ENCODE results near the gene ASB7.
"Not testable (repeated sequence)": the region's sequence is repeated elsewhere in the genome, so short reads cannot be mapped to it uniquely, and the experiment has no call there.

The ASB7 gene

DNA sequence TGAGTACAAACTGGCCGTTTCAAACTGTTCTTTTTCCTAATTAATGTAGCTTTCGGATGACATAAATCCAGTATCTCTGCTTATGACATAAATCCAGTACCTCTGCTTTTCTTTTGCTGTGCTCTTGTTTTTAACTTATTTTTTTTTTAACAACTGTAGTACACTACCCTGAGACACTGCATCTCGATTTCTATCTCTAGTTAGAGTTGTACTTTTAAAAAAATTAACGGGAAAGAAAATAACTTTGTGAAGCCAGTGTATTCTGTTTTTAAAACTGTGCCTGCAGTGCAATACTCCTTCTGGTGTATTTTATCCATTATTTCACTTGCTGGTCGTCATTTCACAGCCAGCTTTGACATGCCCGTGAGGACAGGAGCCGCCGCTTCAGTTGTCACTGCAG is 46.6 kb downstream of the ASB7 start:
- no peak for DNase-seq

DNA sequence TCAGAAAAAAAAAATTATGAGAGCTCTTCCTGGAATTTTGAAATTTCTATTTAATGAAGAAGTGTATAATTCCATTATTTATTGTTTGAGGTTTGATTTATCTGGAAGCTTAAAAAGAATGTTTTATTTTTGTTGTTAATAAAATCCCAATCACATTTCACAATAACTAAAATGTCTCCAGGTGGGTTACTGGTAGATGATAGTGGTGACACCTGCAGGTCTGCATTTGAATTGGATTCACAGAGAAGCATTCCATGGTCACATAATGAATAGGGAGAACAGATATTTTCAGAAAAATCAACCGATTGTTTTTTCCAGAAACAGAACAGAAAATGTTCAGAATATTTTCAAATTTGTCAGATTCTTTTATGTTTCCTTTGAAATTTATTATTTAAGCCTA is 48.3 kb downstream of the ASB7 start:
- DNase-seq, result no peak

DNA sequence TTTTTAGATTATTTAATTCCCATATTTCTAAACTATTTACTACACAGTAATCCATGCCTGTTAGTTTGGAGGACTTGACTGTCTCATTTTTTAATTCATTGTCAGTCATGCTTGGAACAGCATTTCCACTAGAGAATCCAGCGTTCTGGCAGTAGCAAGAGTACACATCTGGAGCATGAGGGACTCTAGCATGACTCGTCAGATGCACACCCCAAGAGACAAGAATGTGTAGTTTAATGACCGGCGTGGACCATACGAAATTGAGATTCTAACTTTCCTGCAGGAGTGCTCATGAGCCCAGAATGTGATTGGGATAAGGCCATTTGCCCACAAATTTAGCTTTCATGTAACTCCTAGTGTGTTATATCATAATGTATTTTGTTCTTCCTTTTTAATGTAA is 48.9 kb downstream of the ASB7 start:
- DNase-seq, result no peak

DNA sequence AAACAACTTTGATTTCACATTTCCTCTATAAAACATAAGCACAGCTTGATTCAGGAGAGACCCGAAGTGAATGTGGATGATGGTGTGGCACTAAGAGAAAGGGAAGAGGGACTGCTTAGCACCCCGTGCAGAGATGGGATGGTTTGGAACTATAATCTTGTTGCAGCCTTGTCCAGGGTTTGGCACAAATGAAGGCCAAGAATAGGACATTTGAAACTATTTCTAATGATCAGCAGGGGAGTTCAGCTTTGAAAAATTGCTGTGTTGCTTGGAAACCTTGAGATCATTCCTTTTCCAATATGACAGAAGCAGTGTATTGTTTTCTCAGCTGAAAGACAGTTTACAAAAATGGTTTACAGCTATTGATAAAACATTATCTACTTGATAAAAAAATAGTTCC is 49.7 kb downstream of the ASB7 start:
- DNase-seq, result no peak

DNA sequence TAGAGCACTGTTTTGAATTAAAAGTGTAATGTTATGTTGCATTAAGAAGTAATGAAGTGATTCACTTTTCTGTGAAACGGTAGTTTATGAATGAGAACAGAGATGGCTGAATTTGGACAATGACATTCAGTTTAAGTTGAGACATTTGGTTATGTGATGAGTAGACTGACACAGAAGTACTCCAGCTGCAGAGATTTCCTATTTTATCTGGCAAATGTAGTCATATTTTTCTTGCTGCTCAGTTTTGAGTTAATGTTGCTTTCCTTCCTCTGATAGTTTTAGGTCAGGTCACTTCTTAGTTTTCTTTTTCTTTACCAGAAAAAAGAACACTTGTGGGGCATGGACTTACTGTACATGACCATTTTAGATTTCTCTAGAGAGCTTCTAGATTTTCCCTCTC is 51.2 kb downstream of the ASB7 start:
- DNase-seq, result no peak

DNA sequence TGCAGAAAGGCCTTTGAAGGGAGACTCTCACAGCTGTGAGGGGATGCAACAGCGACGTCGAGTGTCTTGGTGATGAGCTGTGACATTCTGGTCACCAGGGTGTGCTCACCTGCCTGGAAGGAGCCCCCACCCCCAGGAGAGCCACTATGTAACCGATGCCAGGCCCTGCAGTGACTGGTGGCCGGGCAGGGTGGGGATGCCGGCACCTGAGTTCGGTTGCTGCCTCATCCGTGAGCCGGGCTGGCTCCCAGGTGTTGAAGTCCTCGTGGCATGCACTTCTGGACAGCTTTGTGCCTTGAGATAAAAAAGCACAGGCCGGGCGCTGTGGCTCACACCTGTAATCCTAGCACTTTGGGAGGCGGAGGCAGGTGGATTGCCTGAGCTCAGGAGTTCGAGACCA is 56.5 kb downstream of the ASB7 start:
- DNase-seq, result no peak

DNA sequence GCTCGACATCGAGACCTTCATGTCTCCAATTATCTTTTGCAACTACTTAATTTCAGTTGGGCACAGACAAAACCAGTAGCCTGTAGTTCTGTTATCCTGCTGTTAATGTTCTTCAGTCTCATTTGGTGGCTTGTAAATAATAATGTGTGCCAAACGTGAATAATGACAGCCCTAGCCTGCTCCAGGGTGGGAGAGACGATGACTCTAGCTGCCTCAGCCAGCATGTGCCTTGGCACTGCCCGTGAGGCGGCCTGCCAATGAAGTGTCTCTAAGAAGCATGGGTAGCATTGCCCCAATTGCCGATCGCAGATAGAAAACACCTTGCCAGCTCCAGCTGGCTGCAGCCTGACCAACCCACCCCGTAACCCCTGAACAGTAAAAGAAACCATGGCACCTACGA is 58.8 kb downstream of the ASB7 start:
- no peak for DNase-seq

DNA sequence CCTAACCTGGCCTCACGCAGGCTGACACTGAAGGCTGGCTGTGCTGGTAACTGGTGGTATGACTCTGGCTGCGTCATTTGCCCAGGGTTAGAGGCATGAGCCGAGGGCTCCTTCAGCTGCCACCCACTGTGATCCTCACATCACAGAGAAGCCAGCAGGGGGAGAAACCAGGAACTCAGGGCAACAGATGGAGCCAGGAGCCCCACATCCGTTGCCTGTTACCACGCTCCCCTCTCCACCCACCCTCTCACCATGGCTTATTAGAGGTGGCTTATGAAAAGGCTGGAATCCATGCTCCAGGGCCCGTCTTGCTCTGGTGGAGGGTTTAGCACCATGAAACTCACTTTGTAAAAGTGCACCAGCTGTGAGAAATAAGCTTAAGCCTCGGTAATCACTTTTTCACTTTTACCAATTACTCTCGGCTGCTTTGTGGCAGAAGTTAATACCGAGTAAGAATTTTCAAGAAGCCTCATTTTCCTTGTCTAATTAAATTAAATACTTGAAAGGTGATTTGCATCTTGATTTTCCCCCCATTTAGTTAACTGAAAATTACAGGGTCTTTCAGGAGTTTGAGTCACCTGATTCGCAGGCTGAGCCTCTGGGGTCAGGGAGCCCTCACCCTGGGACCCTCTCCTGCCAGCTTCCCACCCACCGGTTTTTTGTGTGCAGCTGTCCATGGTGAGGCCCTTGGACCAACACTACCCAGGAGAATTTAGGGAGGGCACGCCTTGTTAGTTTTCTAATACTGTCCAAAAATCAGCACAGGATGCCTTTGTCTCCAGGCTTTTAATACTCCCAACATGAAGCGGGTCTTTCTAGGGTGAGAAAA is 60.9 kb downstream of the ASB7 start:
- no peak for DNase-seq

DNA sequence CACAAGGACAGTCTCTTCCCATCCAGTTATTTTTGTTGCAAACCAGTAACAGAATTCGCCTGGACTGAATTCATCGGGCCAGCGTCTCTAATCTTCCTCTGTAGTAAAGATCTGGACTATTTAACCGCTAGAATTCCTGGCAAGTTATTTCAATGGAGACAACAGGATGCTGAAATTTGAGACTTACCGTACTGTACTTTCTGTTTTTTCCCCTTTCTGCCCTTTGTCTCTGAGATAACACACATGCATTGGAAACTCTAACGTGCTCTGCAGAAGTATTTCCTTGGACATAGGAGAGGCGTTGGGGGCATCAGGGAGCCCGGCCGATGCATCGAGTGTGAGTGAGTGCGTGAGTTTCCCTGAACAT is 61.5 kb downstream of the ASB7 start:
- no peak for DNase-seq

DNA sequence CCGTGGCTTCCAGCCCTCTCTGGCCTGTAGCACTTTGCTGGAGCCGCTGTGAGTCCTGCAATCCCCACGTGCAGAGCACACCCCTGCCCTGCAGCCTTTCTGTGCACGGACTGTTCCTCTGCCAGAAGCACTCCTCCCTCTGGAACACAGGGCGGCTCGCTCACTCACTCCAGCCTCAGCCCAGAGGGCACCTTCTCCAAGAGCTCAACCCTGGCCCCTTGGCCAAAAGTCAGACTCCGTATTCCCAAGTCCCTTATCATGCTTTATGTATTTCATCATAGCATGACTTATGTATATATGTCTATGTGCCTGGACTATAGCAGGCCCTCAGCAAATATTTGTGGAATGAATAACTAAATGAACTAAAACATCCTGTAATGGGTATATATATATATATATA is 63.2 kb downstream of the ASB7 start:
- DNase-seq, result no peak

DNA sequence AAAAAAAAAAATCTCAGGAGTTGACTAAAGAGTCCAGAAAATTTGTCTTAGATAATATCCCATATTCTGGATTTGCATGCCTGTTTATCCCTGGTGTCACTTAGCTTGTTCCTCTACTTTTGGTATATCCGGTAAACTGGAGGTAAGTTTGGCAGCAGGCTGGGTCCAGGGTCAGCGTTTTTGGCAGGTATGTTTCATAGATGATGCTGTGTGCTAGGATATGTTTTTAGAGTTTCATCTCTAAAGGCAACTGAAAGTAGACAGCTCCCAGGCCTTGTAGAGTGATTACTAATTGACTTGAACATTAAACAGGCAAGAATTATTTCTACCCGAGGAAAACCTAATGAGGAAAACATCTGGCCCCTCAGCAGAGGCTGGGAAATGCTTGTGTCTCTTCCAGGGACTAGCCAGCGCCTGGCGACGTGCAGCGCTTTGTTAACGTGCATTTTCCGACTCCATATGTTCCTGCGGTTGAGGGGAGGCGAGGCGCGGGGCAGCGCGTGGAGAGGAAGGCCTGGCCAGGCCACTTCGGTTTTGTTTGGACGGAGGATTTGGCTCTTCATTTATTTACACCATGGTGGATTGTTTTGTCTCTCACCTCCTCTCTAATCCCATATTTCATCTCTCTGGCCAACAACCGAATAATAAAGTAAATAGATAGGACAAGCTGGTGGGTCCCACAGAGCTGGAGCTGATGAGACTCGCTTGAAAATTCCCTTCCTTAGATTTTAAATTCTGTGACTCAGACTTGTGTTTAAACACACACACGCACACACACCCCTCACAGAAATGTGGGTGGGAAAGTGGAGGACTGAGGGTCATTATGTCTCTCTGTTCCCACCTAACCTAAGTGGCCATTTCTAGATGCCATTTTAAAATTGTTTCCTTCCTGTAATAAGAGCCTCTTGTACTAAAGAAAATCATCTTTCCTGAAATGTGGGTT is 65.3 kb downstream of the ASB7 start:
- DNase-seq, result no peak

DNA sequence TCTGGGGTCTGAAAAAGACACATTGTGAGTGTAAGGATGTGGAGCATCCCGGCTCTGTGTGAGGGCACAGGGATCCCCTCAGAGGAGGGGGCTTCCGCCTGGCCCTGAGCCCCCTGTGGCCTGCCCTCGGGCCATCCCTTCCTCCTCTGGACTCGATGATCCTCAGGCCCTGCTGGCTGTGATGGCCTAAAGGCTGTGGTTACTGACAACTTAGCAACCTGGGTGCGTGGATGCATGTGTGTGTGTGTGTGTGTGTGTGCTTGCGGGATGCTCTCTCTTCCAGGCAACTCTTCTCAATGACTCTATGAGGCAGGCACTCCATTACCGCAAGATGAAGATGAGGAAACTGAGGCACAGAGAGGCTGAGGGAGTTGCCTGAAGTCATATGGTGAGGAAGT is 66.0 kb downstream of the ASB7 start:
- no peak for DNase-seq

DNA sequence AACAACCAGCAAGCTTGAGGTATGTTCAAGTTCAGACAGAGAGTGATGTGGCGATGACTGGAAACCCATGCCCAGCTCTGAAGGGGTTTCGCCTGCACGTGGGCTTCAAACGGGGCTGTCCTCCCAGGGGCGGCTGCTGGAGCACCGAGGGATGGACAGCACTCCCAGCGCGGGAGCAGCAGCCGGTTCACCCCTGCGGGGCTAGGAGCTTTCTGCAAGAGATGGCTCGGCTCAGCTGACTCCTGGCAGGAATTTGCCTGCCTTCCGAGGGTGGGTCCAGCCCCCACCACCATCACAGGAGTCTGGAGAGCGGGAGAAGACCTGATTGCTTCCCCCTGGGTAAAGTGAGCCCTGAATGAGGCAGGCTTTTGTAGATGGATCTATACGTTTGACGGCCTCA is 66.9 kb downstream of the ASB7 start:
- no peak for DNase-seq

DNA sequence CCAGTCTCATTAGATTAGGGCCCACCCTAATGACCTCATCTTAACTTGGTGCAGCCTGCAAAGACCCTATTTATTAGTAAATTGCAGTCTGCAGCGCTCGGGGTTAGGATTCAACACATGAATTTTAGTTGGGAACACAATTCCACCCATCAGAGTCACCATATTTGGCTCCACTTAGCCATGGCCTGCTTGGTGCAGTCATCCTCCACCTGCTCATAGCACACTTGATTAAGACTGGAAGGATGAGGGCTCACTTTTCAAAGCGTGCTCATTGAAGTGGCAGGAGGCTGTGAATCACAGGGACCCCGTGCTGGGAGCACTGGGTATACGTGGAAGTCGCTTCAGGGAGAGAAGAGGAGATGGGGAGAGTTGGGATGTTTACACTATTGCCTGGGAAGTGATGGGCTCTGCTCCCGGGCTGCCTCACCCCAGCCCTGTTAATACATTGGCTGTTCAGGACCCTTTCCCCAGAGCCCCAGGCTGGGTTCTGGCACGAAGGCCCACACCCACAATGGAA is 68.2 kb downstream of the ASB7 start:
- DNase-seq, result no peak

DNA sequence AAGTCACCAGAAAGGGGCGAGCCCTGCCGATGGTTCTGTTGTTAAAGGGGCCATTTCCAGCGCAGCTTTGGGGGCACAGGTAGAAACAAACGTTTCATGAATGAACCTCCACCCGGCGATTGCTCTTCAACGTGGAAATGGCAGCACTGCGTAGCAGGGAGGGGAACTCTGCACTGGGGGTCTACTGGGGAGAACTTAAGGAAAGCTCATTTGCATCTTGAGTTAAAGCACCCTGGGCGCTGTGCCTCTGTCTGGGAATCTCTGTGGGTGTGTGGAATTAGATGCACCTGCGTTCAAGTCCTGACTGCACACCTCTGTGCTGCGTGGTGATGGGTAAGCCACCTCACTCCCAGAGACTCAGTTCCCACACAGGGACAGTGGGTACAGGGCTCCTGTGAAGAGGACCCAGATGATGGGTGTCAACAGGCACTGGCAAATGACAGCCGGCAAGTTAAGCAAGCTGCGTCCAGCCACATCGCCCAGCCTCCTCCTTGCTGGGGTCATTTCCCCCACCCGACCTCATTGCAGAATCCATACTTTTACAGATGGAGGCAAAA is 68.8 kb downstream of the ASB7 start:
- no peak for DNase-seq

DNA sequence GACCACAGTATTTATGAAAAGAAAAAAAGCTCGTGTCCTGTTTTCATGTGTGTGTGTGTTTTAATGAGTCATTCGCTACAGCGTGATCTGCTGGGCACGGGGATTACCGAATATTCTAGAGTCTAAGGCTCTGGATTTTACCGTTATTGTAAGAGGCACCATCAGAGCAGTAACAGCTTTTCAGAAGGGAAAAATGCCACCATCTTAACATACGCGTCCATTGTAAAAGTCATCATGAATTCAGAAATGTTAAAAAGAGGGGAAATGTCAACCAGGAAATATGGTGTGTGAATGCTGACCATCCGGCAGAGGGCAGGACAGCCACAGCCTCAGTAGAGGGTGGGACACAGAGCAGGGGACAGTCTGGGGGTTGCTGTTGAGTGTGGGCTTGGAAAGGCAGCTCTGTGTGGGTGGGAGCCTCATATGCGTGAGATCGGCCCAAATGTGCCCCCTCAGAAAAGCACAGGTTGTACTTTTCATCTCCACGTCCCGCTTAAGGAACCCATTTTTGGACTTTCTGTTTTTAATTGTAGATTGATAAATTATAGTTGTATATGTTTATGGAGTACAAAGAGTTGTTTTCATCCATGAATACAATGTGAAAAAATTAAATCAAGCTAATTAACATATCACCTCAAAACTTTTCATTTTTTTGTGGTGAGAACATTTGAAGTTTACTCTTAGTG is 69.6 kb downstream of the ASB7 start:
- DNase-seq, result no peak

DNA sequence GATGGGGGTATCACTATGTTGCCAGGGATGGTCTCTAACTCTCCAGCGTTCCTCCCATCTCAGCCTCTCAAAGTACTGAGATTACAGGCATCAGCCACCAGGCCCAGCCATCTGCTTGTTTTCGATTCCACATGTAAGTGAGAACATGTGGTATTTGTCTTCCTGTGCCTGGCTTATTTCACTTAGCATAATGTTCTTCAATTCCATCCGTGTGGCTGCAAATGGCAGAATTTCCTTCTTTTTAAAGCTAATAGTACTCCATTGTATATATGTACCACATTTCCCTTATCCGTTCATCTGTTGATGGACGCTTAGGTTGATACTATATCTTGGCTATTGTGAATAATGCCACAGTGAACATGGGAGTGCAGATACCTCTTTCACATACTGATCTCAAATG is 70.6 kb downstream of the ASB7 start:
- DNase-seq, result no peak

DNA sequence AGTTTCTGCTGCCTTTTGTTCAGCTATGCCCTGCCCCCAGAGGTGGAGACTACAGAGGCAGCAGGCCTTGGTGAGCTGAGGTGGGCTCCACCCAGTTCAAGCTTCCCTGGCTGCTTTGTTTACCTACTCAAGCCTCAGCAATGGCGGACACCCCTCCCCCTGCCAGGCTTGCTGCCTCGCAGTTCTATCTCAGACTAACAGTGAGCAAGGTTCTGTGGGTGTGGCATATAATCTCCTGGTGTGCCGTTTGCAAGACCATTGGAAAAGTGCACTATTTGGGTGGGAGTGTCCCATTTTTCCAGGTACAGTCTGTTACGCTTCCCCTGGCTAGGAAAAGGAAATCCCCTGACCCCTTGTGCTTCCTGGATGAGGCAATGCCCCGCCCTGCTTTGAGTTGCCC is 76.8 kb downstream of the ASB7 start:
- DNase-seq, result not testable (repeated sequence)

DNA sequence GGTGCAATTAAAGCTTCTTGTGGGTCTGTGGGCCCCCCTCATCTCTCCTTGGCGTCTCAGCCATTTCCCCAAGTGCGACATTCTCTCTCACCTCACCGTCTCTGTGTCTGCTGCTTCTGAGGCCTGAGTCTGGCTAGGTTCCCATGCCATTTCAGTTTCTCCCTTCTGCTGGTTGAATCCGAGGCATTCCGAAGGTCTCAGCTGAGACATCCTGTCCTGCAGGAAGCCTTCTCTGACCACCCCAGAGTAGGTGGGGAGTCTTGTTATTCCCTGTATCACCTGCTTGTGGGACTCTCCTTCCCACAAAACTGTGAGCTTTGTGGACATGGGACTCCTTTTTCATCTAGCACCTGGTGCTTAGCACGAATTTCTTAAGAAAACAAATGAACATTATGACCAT is 78.3 kb downstream of the ASB7 start:
- DNase-seq, result no peak

DNA sequence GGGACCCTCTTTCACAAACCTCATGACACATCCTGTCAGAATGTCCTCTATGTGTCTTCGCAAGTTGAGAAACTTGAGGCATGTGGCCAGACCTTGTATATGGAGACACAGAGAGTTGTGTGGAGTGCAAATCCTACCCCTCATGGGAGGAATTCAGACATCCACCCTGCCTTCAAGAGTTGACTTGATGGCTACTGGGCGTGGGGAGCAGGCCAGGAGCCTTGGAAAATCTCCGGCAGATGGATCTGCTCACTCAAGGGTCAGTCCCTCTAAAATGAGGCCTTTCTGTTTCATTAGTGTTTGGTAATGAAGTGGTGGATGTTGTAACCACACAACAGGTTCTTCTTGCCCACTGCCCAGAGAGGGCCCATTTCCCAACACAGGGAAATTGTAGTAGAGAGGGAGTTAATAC is 79.0 kb downstream of the ASB7 start:
- no peak for DNase-seq

DNA sequence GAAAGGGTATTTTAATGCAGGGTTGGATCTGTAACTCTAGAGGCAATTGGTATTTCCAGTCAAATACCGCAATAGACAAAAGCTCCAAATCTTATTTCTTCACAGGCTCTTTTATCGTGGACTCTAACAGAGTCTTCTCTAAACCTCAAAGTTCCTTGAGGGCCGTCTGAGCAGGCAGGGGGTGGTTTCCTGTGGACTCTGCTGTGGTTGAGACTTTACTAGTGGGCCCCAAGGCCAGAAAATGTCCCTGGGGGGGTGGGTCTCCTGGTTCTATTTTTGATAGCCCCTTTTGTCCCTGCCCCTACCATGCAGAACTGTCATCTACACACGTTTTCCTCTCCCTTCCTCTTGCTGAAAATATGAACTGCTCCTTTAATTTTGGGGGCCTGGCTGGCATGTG is 80.1 kb downstream of the ASB7 start:
- DNase-seq, result no peak

DNA sequence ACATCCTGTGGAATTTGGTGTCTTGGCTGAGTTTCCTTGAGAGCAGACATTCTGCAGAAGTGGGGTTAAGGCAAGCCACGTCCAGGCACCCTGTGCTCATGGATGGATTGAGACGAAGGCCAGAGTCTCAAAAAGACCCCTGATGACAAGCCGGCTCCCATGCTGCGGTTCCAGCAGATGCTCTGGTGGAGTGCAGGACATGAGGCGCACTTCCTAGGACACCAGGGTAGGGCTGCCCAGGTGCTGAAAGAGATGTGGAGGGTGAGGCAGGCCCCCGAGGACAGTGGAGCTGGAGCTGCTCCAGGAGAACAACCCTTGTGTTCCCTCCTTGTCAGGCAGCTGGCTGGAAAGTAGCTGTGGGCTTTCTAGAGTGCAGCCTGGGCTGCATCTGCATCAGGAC is 81.0 kb downstream of the ASB7 start:
- DNase-seq, result no peak

DNA sequence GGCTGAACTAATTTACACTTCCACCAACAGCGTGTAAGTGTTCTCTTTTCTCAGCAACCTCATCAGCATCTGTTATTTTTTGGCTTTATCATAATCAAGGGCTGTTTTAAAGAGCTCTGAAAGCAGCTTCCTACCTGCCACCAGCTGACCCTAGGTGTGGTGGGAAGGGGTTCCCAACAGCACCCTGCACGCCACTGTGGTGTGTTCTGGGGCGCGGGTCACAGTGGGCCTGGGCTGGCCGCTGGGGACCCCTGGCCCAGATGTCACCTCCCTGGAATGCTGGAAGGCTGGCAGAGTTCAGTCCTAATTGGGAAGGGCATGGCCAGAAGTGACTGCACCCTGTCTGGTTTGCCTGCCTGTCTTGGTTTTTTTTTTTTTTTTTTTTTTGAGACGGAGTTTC is 82.2 kb downstream of the ASB7 start:
- no peak for DNase-seq

Measured in right kidney (tissue), 1 donor.